ENCODE measurements around the gene GM2A. TPM values are rescaled to one million over a fixed set of nuclear protein-coding genes. Genes with fewer than 3 reads are reported as not detected.

Gene GM2A
- total and polyA plus RNA-seq, 9 of the 15 experiments (the other 6 are each of a cell fraction or from before 2014, with no cell fraction given), result 5.8 to 36.0 (median 10.0) TPM

- TF ChIP-seq E2F6 (IDR thresholded peaks at IDR 0.05; ENCODE audit: borderline replicate concordance in 1 of 2, extremely low read depth in 1 of 2, insufficient read depth in 1 of 2, insufficient read length in 1 of 2, low read depth in 1 of 2, low read length in 1 of 2, poor library complexity in 1 of 2, severe bottlenecking in 1 of 2) (peak in 1 of 2 experiments; percentile 31), CTBP1 (IDR thresholded peaks at IDR 0.05; ENCODE audit: borderline replicate concordance) (peak; percentile 10; the same call in 1 of the 2 replicates), U2AF2 (optimal IDR thresholded peaks at IDR 0.05; ENCODE audit: low read depth, low read length) (no peak), SMARCA5 (IDR thresholded peaks at IDR 0.05) (peak; percentile 98), HDAC2 (IDR thresholded peaks at IDR 0.05) (peak; percentile 94), ZNF124 (CRISPR knock-in tag; IDR thresholded peaks at IDR 0.05) (no peak), RBM22 (IDR thresholded peaks at IDR 0.05; ENCODE audit: low read depth, low read length, poor library complexity, severe bottlenecking) (no peak), ZEB2 (IDR thresholded peaks at IDR 0.05) (no peak), NFE2 (IDR thresholded peaks at IDR 0.05; ENCODE audit: low read depth) (no peak), ZNF589 (CRISPR knock-in tag; IDR thresholded peaks at IDR 0.05; ENCODE audit: low read depth) (peak; percentile 56; the same call in 1 of the 2 replicates), KLF13 (tag; IDR thresholded peaks at IDR 0.05; ENCODE audit: borderline replicate concordance, low read depth) (no peak), CHD1 (IDR thresholded peaks at IDR 0.05; ENCODE audit: low read length) (no peak), GTF2F1 (IDR thresholded peaks at IDR 0.05; ENCODE audit: low read depth, low read length) (no peak), NFYB (IDR thresholded peaks at IDR 0.05; ENCODE audit: extremely low read depth, insufficient read length) (no peak), NFIX (CRISPR knock-in tag; IDR thresholded peaks at IDR 0.05; ENCODE audit: low read depth) (no peak), E2F3 (CRISPR knock-in tag; IDR thresholded peaks at IDR 0.05) (no peak), RERE (CRISPR knock-in tag; IDR thresholded peaks at IDR 0.05; ENCODE audit: borderline replicate concordance) (0 out of 2 replicates have a peak, but pooled peaks have one; percentile 76), FOXP1 (CRISPR knock-in tag; IDR thresholded peaks at IDR 0.05) (no peak), POLR2G (IDR thresholded peaks at IDR 0.05; ENCODE audit: low read depth, low read length) (peak; percentile 89), TCF7L2 (IDR thresholded peaks at IDR 0.05; ENCODE audit: low read depth, low read length) (no peak)
These were observed 29.3 kb upstream of the GM2A start, which contains the start of gene CCDC69 (continued) for GRCh38 chr5:151223447-151224264.
